ENCODE data around the gene KIAA1191.

DNA sequence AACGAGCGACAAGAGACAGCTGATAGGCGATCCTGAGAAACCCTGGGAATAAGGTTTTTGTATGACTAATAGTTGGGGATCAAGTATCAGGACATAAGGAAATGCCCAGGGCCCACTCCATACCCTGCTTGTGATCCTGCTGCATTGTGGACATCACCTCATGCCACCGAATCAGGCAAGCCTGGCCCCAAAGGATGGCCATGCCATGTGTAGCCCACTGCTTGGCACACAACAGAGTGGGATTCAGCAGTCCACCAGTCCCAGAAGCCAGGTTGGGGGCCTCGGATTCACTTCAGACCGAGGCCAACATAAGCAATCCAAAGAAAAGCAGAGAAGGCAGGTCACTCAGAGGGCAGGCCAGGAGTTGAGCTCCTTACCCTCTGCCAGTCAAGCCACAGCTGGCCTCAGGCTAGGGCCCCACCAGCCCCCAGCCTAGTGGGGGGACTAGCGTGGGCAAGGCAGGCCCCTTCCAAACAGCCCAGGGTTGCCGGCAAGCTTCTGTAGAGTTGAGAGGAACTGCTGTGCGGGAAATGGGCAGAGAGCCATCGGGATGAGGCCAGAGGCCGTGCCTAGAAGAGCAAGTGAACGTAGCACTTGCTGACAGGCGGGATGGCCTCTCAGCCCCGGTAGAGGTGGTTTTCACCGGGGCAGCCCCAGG is 21.8 kb upstream of the KIAA1191 start:
- TF ChIP-seq, protein P1, sequence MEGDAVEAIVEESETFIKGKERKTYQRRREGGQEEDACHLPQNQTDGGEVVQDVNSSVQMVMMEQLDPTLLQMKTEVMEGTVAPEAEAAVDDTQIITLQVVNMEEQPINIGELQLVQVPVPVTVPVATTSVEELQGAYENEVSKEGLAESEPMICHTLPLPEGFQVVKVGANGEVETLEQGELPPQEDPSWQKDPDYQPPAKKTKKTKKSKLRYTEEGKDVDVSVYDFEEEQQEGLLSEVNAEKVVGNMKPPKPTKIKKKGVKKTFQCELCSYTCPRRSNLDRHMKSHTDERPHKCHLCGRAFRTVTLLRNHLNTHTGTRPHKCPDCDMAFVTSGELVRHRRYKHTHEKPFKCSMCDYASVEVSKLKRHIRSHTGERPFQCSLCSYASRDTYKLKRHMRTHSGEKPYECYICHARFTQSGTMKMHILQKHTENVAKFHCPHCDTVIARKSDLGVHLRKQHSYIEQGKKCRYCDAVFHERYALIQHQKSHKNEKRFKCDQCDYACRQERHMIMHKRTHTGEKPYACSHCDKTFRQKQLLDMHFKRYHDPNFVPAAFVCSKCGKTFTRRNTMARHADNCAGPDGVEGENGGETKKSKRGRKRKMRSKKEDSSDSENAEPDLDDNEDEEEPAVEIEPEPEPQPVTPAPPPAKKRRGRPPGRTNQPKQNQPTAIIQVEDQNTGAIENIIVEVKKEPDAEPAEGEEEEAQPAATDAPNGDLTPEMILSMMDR (IDR thresholded peaks at IDR 0.05) = no peak
- TF ChIP-seq POLR2A (IDR thresholded peaks at IDR 0.05) = no peak
- TF ChIP-seq POLR2AphosphoS5 (IDR thresholded peaks at IDR 0.05) = no peak

Data from breast epithelium (tissue), 3 donors.